ENCODE results near the gene NFIB.

NFIB gene

DNA sequence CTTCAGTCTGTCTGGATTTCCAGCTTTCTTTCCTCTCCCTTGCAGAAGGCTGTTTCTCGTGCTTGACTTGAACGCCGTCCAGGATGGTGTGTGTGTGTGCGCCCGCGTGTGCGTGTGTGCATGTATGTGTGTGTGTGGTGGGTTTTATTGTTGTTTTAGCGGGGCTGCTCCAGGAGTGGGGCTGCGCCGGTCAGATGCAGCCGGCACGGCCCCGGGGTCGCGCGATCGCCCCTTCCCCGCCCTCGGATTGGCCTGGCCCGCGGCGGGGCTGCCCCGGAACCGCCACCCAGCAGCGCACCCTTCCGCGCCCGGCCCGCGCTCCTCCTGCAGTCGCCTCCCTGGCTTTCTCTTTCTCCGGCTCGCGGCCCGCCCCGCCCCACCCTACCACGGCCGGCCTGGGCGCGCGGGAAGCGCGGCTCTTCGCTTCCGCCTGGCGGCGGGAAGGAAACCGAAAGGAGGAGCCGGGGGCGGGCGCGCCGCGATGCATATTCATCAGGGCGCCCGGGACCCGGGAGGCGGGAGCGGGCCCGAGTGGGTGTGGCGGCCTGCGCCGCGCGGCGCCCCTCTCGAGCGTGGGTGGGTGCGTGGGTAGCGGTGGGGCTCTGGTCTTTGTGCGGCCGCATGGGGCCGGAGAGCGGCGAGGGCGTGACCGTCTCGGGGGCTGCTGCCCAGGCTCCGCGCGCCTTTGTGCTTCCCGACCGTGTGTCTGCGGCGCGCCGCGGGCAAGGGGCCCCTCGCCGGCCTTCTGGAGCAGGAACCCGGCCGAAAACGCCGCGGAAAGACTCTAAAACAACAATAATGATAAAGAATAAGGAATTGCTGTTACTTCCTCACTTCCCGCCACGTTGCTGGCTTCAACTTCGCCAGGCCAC is 8.5 kb upstream of the NFIB start:
- peak overlapping the region; percentile 96 for H3K27ac ChIP-seq
- DNase-seq (ENCODE audit: low read depth, low spot score): no peak

GRCh38 chr9:14321517-14322130 is 7.7 kb upstream of the NFIB start:
- H3K27ac ChIP-seq: peak overlapping the region; percentile 96
- DNase-seq (ENCODE audit: low read depth, low spot score): no peak

- H3K27ac ChIP-seq: peak overlapping the region; percentile 96
- no peak for DNase-seq (ENCODE audit: low read depth, low spot score)
Measured at GRCh38 chr9:14320271-14321181, 6.6 kb upstream of the NFIB start.

GRCh38 chr9:14318934-14319580 is 5.1 kb upstream of the NFIB start:
- H3K27ac ChIP-seq: peak overlapping the region; percentile 96
- no peak for DNase-seq (ENCODE audit: low read depth, low spot score)

DNA sequence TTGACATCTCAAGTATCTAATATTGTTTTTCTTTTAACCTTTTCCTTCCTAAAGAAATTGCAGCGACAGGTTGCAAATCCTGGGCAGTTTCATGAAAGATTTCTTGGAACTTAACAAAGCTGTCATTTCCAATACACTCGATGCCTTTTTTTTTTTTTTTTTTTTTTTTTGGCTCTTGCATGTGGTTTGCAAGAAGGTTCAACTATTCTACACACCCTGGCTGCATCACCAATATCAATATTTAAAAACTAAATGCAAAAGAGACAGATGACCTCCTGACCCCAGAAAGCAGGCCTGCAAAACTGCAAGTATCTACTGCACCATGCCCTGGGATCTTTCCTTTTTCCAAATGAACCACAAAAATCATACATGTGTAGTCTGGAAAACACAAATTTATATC is 4.4 kb upstream of the NFIB start:
- no peak for DNase-seq (ENCODE audit: low read depth, low spot score)
- peak overlapping the region; percentile 96 for H3K27ac ChIP-seq

- no peak for DNase-seq (ENCODE audit: low read depth, low spot score)
- H3K27ac ChIP-seq: peak overlapping the region; percentile 96
Measured at GRCh38 chr9:14317667-14318320, 3.9 kb upstream of the NFIB start.

DNA sequence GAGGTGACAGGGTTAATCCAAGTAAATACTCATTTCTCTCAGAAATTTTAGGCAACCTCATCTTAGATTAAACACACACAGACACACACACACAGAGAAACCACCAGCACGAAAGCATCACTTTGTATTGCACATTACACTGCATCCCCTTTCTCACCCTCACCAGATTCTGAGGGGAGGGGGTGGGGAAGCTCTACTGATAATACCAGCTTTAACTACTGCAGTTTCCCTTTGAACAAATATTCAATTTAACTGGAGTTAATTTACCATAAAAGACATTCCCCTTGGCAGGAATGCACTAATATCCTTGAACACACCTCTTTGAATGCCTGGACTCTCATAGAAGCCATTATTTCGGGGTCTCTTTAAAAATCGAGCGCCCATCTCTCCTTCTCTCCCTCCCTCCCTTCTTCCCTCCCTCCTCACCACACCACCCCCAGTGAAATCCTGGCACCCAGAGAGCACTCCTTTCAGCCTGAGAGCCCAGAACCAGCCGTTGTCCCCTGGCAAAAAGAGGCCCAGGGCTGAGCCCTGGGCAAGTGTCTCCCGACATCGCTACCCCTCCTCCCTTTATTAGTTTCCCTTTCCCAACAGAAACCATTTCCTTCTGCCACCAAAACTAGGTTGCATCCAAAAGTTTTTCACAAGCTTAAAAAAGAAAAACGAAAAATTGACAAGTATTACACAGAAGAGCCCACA is 2.8 kb upstream of the NFIB start:
- peak overlapping the region; percentile 96 for H3K27ac ChIP-seq
- no peak for DNase-seq (ENCODE audit: low read depth, low spot score)

- DNase-seq (ENCODE audit: low read depth, low spot score): no peak
- peak overlapping the region; percentile 96 for H3K27ac ChIP-seq
Measured at GRCh38 chr9:14315875-14316601, 2.1 kb upstream of the NFIB start.

DNA sequence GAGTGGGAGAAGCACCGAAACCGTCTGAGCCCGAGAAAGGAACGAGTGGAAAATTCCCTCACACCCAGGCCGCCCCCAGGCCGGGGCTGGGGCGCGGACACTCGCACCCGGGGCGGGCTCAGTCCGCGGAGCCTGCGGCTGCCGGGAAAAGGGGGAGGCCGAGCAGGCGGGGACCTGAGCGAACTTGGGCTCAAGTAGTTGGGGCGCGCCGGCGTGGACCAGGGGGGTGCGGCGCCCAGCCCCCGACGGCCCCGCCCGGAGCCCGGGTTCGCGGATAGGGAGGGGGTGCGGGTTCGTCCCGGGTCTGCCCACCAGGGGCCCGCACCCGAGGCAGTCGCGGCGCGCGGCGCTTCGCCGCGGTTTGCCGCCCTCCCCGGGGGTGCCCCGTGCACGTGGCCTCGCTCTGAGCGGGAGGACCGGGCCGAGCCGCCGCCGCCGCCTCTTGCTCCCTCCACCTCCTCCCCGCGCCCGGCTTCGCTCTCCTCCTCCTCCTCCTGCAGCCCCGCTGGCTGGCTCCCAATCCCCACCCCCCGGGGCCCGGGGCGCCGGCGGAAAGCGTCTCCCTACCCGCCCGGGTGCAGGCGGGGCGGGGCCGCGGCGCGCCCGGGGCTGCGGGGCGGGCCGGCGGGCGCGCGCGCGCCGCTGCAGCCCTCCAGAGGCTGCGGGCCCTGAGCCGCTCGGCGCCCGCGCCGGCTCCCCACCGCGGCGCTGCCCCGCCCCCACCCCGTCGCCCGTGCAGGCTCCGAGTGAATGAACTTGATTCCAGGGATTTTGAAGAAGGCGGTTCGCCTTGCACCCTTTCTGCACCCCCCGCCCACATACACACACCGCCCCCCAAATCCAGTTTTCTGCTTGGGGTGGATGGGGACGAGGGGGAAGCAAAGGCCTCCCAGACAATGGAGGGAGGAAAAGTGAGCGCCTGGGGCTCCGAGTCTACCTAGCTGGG is 1.3 kb upstream of the NFIB start:
- DNase-seq (ENCODE audit: low read depth, low spot score): no peak
- H3K27ac ChIP-seq: peak overlapping the region; percentile 96

DNA sequence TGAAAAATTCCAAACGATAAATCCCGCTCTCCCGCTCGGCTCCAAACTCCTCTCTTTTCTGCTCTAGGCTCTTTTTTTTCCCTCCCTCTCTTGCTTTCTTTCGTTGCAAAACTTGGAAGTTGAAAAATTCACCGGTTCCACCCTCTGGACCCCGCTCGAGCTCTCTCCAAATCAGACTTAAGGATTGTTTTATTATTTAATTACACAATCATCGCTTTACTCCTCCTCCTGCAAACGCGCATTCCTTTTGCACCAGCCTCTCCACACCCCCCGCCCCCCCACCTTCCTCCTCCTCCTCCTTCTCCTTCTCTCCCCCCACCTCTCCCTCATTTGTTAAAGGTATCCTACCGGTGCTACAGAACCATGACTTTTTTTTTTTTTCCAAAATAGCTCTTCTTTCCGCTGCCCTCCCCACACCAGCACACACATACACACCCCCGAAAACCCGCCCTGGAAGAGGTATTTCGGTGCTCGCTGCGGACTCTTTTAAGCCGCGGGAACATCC is 535 bp upstream of the NFIB start:
- DNase-seq (ENCODE audit: low read depth, low spot score): peak; percentile 87
- peak overlapping the region; percentile 96 for H3K27ac ChIP-seq

GRCh38 chr9:14313378-14313940 is 482 bp downstream of the NFIB start:
- no peak for DNase-seq (ENCODE audit: low read depth, low spot score)

GRCh38 chr9:14312719-14313377 is 1.1 kb downstream of the NFIB start:
- peak overlapping the region; percentile 96 for H3K27ac ChIP-seq
- DNase-seq (ENCODE audit: low read depth, low spot score): no peak

More at GRCh38 chr9:14313378-14313940, 482 bp downstream of the NFIB start:
- peak overlapping the region; percentile 96 for H3K27ac ChIP-seq

DNA sequence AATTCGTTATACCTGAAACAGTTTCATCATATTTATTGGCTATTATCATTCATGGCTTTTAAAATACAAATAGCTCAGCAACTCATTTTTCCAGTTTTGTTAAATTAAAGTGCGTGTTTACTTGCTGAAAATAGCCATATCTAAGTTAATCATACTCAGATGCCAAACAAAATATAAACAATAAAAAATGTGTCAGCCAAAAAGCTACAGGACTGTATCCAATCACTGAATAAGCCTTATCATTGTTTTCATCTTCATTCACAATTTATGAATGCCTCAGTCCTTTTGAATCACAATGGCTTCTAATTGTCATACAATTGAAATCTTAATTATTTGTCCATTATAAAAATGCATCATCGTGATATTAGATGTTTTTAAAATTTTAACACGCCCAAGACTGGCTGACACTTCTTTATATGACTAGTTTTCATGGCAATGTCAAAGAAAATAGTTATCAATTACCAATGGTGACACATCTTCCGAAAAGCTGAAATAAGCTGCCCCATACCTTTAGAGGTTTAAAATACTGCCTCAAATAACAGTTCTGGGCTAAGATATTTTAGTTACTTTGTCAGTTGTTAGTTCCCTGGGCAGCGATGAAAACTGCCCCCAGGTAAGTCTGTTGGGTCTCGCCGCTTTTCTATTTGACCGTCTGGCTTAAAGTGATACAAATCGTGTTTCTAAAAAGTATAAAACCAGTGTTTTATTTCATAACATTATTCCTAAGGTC is 1.8 kb downstream of the NFIB start:
- H3K27ac ChIP-seq: peak overlapping the region; percentile 96
- no peak for DNase-seq (ENCODE audit: low read depth, low spot score)

DNA sequence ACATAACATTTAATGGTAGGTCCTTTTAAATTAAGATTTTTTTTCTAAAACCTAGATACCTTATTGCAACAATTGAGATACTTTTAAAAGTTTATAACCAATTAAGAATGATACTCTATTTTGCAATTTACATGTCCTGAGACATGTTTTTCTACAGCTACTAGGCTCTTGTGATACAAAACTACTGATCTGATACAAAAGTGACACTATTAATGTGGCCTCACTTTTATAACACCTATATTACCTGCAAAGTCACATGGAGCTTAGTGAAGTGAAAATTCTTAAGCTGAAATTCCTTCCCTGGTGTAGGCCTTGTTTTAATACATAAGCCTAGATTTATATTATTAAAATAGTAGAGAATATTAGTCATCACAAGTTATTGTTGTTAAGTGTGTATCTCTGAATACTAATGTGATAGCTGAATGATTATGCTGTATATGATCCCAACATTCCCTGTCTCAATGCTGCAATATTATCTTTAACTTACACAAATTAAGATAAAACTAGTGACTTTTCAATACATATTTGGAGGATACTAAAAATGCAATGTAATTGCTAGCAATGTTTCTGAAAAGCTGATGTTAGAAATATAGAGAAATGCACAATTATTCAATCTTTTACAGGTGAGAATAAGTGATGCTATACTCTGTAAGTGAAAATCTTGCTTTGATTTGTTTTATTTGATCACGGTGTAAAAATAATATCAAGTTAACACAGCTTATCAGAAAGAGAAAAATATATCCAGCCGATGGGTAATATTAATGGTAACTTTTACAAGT is 2.6 kb downstream of the NFIB start:
- no peak for DNase-seq (ENCODE audit: low read depth, low spot score)
- H3K27ac ChIP-seq: peak overlapping the region; percentile 96

GRCh38 chr9:14310311-14310710 is 3.6 kb downstream of the NFIB start:
- H3K27ac ChIP-seq: peak overlapping the region; percentile 96

More at GRCh38 chr9:14310311-14310710, 3.6 kb downstream of the NFIB start:
- DNase-seq (ENCODE audit: low read depth, low spot score): no peak

All from epithelial cell of prostate (primary cell).